WTC11 (cell line): Measurements from ENCODE around the gene DNAAF5. TPM values are rescaled to one million over a fixed set of nuclear protein-coding genes. Genes with fewer than 3 reads are reported as not detected.
"Not testable (repeated sequence)": the region's sequence is repeated elsewhere in the genome, so short reads cannot be mapped to it uniquely, and the experiment has no call there.

Experiments
- ATAC-seq: fragments of 200-7000 bp; cut with Tn5 transposase; 2 replicates; pipeline ENCODE4 v1.10.0; 2021; ENCODE audit warnings: mild to moderate bottlenecking, moderate library complexity
- CTCF ChIA-PET: fragments of 300-600 bp; sonication (Branson Sonifier 250); formaldehyde crosslinking; loops from one replicate; lab custom pipeline; 2021; ENCODE audit warnings: antibody characterized with exemption; lab: Charles Lee
- POLR2A ChIA-PET: fragments of 350-600 bp; sonication (Branson Sonifier 250); formaldehyde crosslinking; loops from one replicate; lab custom pipeline; 2021; ENCODE audit warnings: antibody characterized with exemption; lab: Charles Lee
- DNase-seq: peaks from one replicate; pipeline ENCODE4 v3.0.0; 2021; ENCODE audit warnings: low spot score
- H3K27ac Mint-ChIP-seq: 2 replicates; pipeline ENCODE4 v1.8.0; 2021; ENCODE audit warnings: mixed read lengths
- H3K27me3 Mint-ChIP-seq: 2 replicates; pipeline ENCODE4 v1.8.0; 2021; ENCODE audit warnings: low read depth, mild to moderate bottlenecking, moderate library complexity, mixed read lengths
- H3K36me3 Mint-ChIP-seq: 2 replicates; pipeline ENCODE4 v1.8.0; 2021; ENCODE audit warnings: mixed read lengths
- H3K4me1 Mint-ChIP-seq: 2 replicates; pipeline ENCODE4 v1.8.0; 2022; ENCODE audit warnings: mixed read lengths
- H3K4me3 Mint-ChIP-seq: 2 replicates; pipeline ENCODE4 v1.8.0; 2021; ENCODE audit warnings: mild to moderate bottlenecking, moderate library complexity, mixed read lengths
- H3K9me3 Mint-ChIP-seq: 2 replicates; pipeline ENCODE4 v1.8.0; 2021; ENCODE audit warnings: mixed read lengths
- ATF6 ChIP-seq: sonication (generic); formaldehyde crosslinking; IDR thresholded peaks from 2 replicates; pipeline ENCODE4 v1.8.1; 2023; ENCODE audit warnings: mild to moderate bottlenecking, missing genetic modification reagents
- CBFB ChIP-seq: sonication (generic); formaldehyde crosslinking; IDR thresholded peaks from 2 replicates; pipeline ENCODE4 v1.8.1; 2022; ENCODE audit warnings: mild to moderate bottlenecking, low read depth, missing genetic modification reagents
- CREB1 ChIP-seq: sonication (generic); formaldehyde crosslinking; IDR thresholded peaks from 2 replicates; pipeline ENCODE4 v1.8.0; 2023; ENCODE audit warnings: mild to moderate bottlenecking, missing genetic modification reagents
- CREM ChIP-seq: sonication (generic); formaldehyde crosslinking; IDR thresholded peaks from 2 replicates; pipeline ENCODE4 v1.8.1; 2022; ENCODE audit warnings: mild to moderate bottlenecking, missing genetic modification reagents, moderate library complexity
- E2F1 ChIP-seq: sonication (generic); formaldehyde crosslinking; IDR thresholded peaks from 2 replicates; pipeline ENCODE4 v1.8.0; 2022; ENCODE audit warnings: mild to moderate bottlenecking, missing genetic modification reagents
- E2F5 ChIP-seq: sonication (generic); formaldehyde crosslinking; IDR thresholded peaks from 2 replicates; pipeline ENCODE4 v1.8.1; 2022; ENCODE audit warnings: mild to moderate bottlenecking, moderate library complexity, missing genetic modification reagents
- ESRRA ChIP-seq: sonication (generic); formaldehyde crosslinking; IDR thresholded peaks from 2 replicates; pipeline ENCODE4 v1.8.1; 2022; ENCODE audit warnings: mild to moderate bottlenecking, missing genetic modification reagents, borderline replicate concordance
- ETV6 ChIP-seq: sonication (generic); formaldehyde crosslinking; IDR thresholded peaks from 2 replicates; pipeline ENCODE4 v1.8.1; 2022; ENCODE audit warnings: mild to moderate bottlenecking, missing genetic modification reagents
- FOXJ3 ChIP-seq: sonication (generic); formaldehyde crosslinking; IDR thresholded peaks from 2 replicates; pipeline ENCODE4 v1.9.0; 2021; ENCODE audit warnings: missing genetic modification reagents, mild to moderate bottlenecking, borderline replicate concordance
- FOXP1 ChIP-seq: sonication (generic); formaldehyde crosslinking; IDR thresholded peaks from 2 replicates; pipeline ENCODE4 v1.8.0; 2022; ENCODE audit warnings: missing genetic modification reagents, mild to moderate bottlenecking, moderate library complexity, borderline replicate concordance
- GABPB1 ChIP-seq: sonication (generic); formaldehyde crosslinking; IDR thresholded peaks from 2 replicates; pipeline ENCODE4 v1.8.1; 2023; ENCODE audit warnings: mild to moderate bottlenecking, missing genetic modification reagents
- HMGA2 ChIP-seq: fragments of 250-450 bp; sonication (Bioruptor Pico); IDR thresholded peaks from 2 replicates; pipeline ENCODE4 v1.4.0; 2021; ENCODE audit warnings: mild to moderate bottlenecking, moderate library complexity
- MYBL2 ChIP-seq: sonication (generic); formaldehyde crosslinking; IDR thresholded peaks from 2 replicates; pipeline ENCODE4 v1.8.1; 2023; ENCODE audit warnings: mild to moderate bottlenecking, moderate library complexity, missing genetic modification reagents
- NFE2L1 ChIP-seq: sonication (generic); formaldehyde crosslinking; IDR thresholded peaks from 2 replicates; pipeline ENCODE4 v1.8.1; 2023; ENCODE audit warnings: missing genetic modification reagents
- NFYB ChIP-seq: sonication (generic); formaldehyde crosslinking; conservative IDR thresholded peaks from 2 replicates; pipeline ENCODE4 v1.8.0; 2022; ENCODE audit warnings: low read depth, missing genetic modification reagents
- NR1H2 ChIP-seq: sonication (generic); formaldehyde crosslinking; IDR thresholded peaks from 2 replicates; pipeline ENCODE4 v1.9.0; 2021; ENCODE audit warnings: mild to moderate bottlenecking, moderate library complexity, missing genetic modification reagents
- NR2C2 ChIP-seq: sonication (generic); formaldehyde crosslinking; IDR thresholded peaks from 2 replicates; pipeline ENCODE4 v1.8.0; 2022; ENCODE audit warnings: mild to moderate bottlenecking, missing genetic modification reagents
- NR3C1 ChIP-seq: sonication (generic); formaldehyde crosslinking; conservative IDR thresholded peaks from 2 replicates; pipeline ENCODE4 v1.8.1; 2023; ENCODE audit warnings: low read depth, mild to moderate bottlenecking, missing genetic modification reagents
- SMAD4 ChIP-seq: sonication (generic); formaldehyde crosslinking; IDR thresholded peaks from 2 replicates; pipeline ENCODE4 v1.8.0; 2022; ENCODE audit warnings: mild to moderate bottlenecking, missing genetic modification reagents
- SOX15 ChIP-seq: fragments of 250-450 bp; sonication (Bioruptor Pico); IDR thresholded peaks from 2 replicates; pipeline ENCODE4 v1.9.0; 2021; ENCODE audit warnings: mild to moderate bottlenecking
- USF2 ChIP-seq: sonication (generic); formaldehyde crosslinking; IDR thresholded peaks from 2 replicates; pipeline ENCODE4 v1.8.1; 2023; ENCODE audit warnings: mild to moderate bottlenecking, missing genetic modification reagents, moderate library complexity
- ZNF121 ChIP-seq: sonication (generic); formaldehyde crosslinking; IDR thresholded peaks from 2 replicates; pipeline ENCODE4 v1.8.0; 2023; ENCODE audit warnings: missing genetic modification reagents
- ZNF423 ChIP-seq: fragments of 250-450 bp; sonication (Bioruptor Pico); IDR thresholded peaks from 2 replicates; pipeline ENCODE4 v2.1.2; 2022; ENCODE audit warnings: mild to moderate bottlenecking, moderate library complexity
- total RNA-seq: library from RNA; stranded (reverse); gene quantifications from 3 replicates; pipeline ENCODE4 v1.2.3, GENCODE V29; 2021
- TF ChIP-seq, protein P1 (sequence below): sonication (generic); formaldehyde crosslinking; conservative IDR thresholded peaks from 2 replicates; pipeline ENCODE4 v1.8.1; 2022; ENCODE audit warnings: mild to moderate bottlenecking, missing genetic modification reagents
- TF ChIP-seq, protein P2 (sequence below): sonication (generic); formaldehyde crosslinking; IDR thresholded peaks from 2 replicates; pipeline ENCODE4 v1.8.1; 2023; ENCODE audit warnings: mild to moderate bottlenecking, moderate library complexity, missing genetic modification reagents
- TF ChIP-seq, protein P3 (sequence below): sonication (generic); formaldehyde crosslinking; IDR thresholded peaks from 2 replicates; pipeline ENCODE4 v1.8.0; 2022; ENCODE audit warnings: mild to moderate bottlenecking, missing genetic modification reagents

The DNAAF5 gene
- total RNA-seq, 1 experiment from 2014 or later: 62.2 TPM

DNA sequence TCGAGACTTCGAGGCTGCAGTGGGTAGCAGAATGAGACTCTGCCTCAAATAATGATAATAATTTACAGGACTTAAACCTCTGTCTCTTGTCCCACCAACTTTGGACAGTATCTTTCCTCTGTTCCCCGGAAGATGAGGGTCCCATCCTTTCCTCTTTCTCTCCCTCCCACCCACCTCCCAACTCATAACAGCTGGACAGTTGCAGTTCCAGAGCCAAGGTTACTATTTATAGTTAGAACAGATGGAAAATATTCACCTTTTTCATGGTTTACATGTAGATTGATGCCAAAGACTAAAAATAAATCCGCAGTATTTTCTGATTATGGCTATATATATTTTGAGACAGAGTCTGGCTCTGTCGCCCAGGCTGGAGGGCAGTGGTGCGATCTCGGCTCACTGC, 74.2 kb downstream of the DNAAF5 start:
- DNase-seq (no peak), ATAC-seq (no peak)
- Mint-ChIP-seq H3K36me3 (peaks cover 4% of the 10 kb centered on the region), H3K27ac (no peak overlapping the region), H3K4me1 (no peaks in the 10 kb centered on the region), H3K27me3 (no peaks in the 10 kb centered on the region; the same call in 1 of the 2 replicates), H3K9me3 (peaks cover 19% of the 10 kb centered on the region), H3K4me3 (no peak overlapping the region)
- ChIA-PET POLR2A (no interaction called here), CTCF (no interaction called here)
- TF ChIP-seq CREM (CRISPR knock-in tag): no peak
- no peak for TF ChIP-seq HMGA2
- no peak for TF ChIP-seq SOX15 (CRISPR knock-in tag)
- TF ChIP-seq USF2: no peak
- TF ChIP-seq, protein P1, sequence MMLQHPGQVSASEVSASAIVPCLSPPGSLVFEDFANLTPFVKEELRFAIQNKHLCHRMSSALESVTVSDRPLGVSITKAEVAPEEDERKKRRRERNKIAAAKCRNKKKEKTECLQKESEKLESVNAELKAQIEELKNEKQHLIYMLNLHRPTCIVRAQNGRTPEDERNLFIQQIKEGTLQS (CRISPR knock-in tag): no peak
- TF ChIP-seq MYBL2 (CRISPR knock-in tag): no peak
- TF ChIP-seq SMAD4 (CRISPR knock-in tag): no peak
- no peak for TF ChIP-seq NR1H2 (CRISPR knock-in tag)
- TF ChIP-seq GABPB1 (CRISPR knock-in tag): no peak
- no peak for TF ChIP-seq FOXP1
- TF ChIP-seq NFYB: no peak
- TF ChIP-seq NFE2L1 (CRISPR knock-in tag): no peak
- no peak for TF ChIP-seq NR3C1 (CRISPR knock-in tag)

GRCh38 chr7:801351-801750, 74.9 kb downstream of the DNAAF5 start:
- POLR2A ChIA-PET, H3K36me3 Mint-ChIP-seq, DNase-seq, H3K4me3 Mint-ChIP-seq, H3K4me1 Mint-ChIP-seq, ATAC-seq, H3K27ac Mint-ChIP-seq, H3K27me3 Mint-ChIP-seq: not testable (repeated sequence)
- CTCF ChIA-PET: interaction anchor here (1.8 kb wide), 1 partner anchor 15 kb away, joined by 8 read pairs; no protein-coding TSS in a partner anchor
- H3K9me3 Mint-ChIP-seq: peaks cover 19% of the 10 kb centered on the region

- no peak overlapping the region for H3K4me3 Mint-ChIP-seq
- TF ChIP-seq GABPB1 (CRISPR knock-in tag) (no peak), FOXP1 (no peak), FOXJ3 (CRISPR knock-in tag) (no peak), ESRRA (no peak), NR2C2 (CRISPR knock-in tag) (no peak), CREB1 (no peak), ZNF121 (CRISPR knock-in tag) (no peak), ATF6 (CRISPR knock-in tag) (no peak), ZNF423 (CRISPR knock-in tag) (no peak), E2F5 (CRISPR knock-in tag) (no peak), E2F1 (CRISPR knock-in tag) (no peak), ETV6 (CRISPR knock-in tag) (no peak), CBFB (CRISPR knock-in tag) (no peak)
- TF ChIP-seq, protein P2, sequence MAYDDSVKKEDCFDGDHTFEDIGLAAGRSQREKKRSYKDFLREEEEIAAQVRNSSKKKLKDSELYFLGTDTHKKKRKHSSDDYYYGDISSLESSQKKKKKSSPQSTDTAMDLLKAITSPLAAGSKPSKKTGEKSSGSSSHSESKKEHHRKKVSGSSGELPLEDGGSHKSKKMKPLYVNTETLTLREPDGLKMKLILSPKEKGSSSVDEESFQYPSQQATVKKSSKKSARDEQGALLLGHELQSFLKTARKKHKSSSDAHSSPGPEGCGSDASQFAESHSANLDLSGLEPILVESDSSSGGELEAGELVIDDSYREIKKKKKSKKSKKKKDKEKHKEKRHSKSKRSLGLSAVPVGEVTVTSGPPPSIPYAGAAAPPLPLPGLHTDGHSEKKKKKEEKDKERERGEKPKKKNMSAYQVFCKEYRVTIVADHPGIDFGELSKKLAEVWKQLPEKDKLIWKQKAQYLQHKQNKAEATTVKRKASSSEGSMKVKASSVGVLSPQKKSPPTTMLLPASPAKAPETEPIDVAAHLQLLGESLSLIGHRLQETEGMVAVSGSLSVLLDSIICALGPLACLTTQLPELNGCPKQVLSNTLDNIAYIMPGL (CRISPR knock-in tag): no peak
- TF ChIP-seq, protein P3, sequence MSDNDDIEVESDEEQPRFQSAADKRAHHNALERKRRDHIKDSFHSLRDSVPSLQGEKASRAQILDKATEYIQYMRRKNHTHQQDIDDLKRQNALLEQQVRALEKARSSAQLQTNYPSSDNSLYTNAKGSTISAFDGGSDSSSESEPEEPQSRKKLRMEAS: no peak
These were observed 75.5 kb downstream of the DNAAF5 start for GRCh38 chr7:801940-802381.

More at GRCh38 chr7:801940-802381, 75.5 kb downstream of the DNAAF5 start:
- no peak for ATAC-seq
- peaks cover 4% of the 10 kb centered on the region for H3K36me3 Mint-ChIP-seq
- ChIA-PET CTCF (interaction anchor here (1.8 kb wide), 1 partner anchor 15 kb away, joined by 8 read pairs; no protein-coding TSS in a partner anchor), POLR2A (no interaction called here)
- H3K27ac Mint-ChIP-seq: no peak overlapping the region
- H3K9me3 Mint-ChIP-seq: peaks cover 19% of the 10 kb centered on the region
- no peak for DNase-seq
- H3K27me3 Mint-ChIP-seq: no peaks in the 10 kb centered on the region; the same call in 1 of the 2 replicates
- H3K4me1 Mint-ChIP-seq: no peaks in the 10 kb centered on the region
